NCI-H2171 treated with DMSO at 0.1 percent for 48 hours (cell line): Measurements from ENCODE around the gene GNG13.
"Not testable (repeated sequence)": the region's sequence is repeated elsewhere in the genome, so short reads cannot be mapped to it uniquely, and the experiment has no call there.

Experiments
- DNase-seq: peaks from one replicate; lab custom pipeline; 2025; lab: John Stamatoyannopoulos, UW

GNG13 gene

DNA sequence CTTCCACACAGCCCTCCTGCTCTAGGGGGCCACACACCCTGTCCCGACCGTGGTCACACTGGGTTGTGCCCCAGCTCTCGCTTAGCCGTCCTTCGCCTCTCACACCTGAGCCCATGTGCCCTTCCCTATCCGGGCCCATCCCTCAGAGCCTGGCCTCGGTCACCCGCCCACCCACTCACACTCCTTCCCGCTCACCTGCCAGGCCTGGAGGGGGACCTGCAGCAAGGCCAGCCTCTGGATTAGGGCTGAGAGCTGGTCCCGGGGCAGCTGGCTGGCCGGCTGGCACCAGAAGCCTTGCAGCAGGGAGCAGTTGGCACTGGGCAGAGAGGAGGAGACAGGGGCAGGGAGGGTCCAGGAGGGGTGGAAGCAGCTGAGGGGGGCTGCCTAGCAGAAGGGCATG, 22.1 kb downstream of the GNG13 start:
- no peak for DNase-seq

DNA sequence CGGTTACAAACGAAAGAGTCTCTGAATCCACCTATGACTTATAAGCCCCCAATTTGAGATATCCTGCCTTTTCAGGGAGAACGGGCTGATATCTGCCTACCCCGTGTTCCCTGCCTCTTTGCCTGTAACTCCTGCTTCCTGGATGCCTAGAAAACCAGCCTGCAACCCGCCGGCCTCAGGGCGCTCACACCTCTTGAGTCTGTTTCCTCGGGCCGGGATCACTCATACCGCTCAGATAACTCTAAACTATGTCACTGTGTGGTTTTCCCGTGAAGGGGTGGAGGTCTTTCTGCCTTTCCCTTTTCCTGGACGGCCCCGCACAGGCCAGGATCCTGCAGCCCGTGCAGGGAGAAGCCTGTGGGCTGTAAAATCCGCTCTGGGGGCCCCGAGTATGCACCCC, 22.7 kb downstream of the GNG13 start:
- DNase-seq, result no peak

DNA sequence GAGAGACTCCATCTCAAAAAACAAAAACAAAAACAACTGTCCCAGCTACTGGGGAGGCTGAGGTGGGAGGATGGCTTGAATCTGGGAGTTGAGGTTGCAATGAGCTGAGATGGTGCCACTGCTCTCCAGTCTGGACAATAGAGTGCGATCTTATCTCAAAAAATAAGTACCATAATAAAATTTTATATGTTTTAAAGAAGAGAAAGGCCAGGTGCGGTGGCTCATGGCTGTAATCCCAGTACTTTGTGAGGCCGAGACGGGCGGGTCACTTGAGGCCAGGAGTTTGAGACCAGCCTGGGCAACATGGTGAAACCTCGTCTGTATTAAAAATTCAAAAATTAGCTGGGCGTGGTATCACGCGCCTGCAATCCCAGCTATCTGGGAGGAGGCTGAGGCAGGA, 23.7 kb downstream of the GNG13 start:
- DNase-seq, result no peak

DNA sequence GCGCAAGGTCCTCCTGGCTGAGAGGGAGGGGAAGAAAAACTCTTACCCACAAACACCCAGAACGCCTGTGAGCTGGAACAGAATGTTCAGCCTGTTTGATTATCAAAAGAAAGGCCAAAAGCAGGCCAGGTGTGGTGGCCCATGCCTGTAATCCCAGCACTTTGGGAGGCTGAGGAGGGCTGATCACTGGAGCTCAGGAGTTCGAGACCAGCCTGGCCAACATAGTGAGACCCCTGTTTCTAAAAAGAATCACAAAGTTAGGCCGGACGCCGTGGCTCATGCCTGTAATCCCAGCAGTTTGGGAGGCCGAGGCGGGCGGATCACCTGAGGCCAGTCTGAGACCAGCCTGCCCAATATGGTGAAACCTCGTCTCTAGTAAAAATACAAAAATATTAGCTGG, 24.2 kb downstream of the GNG13 start:
- not testable (repeated sequence) for DNase-seq

DNA sequence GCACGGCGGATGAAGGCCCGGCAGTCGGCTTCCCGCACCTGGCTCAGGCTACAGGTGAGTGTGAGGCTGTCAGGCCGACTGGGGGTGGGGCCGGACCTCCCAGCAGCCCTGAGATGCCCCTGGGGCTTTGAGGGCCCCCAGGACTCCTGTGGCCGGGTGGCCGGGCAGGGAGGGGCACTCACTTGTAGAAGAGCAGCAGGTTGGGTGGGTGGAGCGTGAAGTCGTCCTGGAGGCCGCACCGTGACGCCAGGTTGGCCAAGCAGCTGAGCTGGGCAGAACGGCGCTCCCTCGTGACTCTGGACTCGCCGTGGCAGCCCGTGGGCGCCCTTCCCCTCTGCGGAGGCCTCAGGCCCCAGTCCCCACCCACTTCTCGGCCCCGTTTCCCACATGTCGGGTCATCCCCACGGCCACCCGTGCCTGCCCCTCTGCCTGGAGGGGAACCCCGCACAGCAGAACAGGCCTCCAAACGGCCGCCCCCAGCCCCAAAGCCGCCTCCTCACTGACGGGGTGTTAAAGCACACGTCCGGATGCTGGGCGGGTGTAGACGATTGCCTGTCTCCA, 25.2 kb downstream of the GNG13 start:
- DNase-seq, result no peak

DNA sequence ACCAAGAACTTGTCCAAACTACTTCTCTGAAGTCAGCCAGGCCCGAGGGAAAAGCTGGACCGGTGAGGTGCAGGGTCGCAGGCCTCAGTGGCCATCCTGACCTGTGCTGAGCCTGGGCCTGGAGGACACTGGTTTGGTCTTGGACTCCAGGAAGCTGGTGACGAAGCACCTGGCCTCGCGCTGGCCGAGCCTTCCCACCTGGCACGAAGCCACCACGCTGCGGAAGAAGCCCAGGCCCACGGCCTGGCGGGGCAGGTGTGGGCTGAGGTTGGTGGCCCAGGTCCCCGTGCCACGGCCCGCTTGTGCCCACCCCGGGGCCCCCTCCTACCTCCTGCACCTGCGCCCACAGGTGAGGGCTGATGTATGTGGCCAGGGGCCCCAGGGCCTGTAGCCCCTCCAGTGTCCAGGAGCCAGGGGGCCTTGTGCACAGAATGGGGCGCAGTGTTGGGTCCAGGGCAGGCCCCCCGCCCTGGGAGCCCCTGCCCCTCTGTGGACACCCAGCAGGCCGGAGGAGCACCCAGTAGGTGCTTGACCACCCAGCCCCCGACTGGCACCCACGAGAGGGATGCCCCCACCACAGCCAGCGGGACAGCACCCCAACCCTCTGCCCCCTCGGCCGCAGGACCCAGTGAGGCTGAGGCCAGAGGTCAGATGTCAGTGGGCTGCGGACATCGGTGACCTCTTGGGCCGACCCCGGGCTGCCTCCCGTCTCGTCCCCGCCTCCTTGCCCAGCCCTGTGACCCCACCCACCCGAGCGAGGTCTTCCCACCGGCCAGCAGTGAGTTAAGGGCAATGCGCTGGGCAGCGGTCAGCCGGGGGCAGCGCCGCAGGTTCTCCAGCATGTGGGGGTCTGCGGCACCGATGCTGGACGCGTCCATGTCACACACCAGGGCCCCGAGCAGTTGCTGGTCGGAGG, 26.2 kb downstream of the GNG13 start:
- no peak for DNase-seq

DNA sequence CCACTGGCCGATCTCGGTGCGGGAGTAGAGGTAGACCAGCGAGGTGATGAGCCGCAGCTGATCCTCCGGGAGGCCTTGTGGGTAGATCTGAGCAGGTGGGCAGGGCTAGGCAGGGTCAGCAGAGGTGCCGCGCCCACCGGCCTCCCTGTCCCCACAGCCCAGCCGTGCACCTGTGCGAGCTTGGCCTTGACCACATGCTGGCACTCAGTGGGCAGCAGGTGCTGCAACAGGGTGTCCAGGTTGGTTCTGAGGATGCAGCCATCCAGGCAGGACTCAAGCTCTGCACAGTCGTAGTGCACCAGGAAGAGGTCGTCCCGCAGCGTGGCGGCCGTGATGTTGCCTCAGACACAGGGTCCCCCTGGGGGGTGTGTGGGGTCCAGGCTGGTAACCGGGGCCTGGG, 27.6 kb downstream of the GNG13 start:
- no peak for DNase-seq

GRCh38 chr16:770411-770810, 30.1 kb downstream of the GNG13 start:
- no peak for DNase-seq

DNA sequence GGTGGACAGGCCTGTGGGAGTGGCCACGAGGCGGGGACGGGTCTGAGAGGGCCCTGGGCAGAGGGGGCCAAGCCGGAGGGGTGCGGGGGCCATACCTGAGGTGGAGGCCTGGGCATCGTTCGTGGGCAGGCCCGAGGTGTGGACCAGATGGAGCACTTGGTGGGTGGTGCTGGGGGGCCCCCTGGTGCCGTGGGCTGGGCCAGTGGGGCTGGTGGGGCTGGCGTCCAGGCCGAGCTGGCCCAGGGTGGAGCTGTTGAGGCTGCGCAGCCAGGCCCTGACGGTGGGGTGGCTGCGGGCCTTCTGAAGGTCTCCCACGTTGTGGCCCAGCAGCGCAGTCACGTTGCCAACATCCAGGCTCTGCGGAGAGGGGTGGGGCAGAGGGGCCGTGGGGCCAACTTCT, 30.6 kb downstream of the GNG13 start:
- no peak for DNase-seq

DNA sequence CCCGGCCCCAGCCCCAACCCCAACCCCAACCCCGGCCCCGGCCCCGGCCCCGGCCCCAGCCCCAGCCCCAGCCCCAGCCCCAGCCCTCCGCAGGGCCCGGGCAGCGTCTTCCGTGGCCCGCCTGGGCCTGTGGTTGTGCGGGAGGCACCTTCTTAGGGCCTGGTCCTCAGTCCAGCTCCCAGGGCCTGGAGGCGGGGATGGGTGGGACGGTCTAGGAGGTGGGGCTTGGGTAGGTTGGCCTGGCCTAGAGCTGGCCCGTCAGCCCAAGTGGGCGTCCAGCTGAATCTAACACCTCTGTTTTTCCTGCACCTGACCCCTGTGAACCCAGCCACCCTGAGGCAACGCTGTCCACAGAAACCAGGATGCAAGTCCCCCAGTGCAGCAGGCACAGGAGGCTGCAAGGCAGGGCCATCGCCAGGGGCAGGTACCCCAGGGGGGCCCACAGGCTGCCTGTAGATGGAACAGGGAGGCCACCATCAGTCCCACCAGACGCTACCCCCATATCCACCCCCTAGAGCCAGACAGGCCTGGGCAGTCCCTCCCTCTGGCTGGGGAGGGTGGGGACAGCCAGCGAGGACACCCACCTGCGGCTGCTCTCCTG, 31.2 kb downstream of the GNG13 start:
- no peak for DNase-seq

DNA sequence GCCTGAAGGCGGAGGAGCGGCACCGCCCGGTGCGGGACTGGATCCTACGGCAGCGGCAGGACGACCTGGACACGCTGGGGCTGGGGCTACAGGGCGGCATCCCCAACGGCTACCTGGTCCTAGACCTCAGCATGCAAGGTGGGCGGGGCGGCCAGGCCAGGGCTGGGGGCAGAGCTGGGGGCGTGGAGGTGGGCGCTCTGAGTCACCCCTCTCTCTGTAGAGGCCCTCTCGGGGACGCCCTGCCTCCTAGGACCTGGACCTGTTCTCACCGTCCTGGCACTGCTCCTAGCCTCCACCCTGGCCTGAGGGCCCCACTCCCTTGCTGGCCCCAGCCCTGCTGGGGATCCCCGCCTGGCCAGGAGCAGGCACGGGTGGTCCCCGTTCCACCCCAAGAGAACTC, 32.1 kb downstream of the GNG13 start:
- no peak for DNase-seq

GRCh38 chr16:767743-768235, 32.7 kb downstream of the GNG13 start:
- no peak for DNase-seq

GRCh38 chr16:766820-767640, 33.5 kb downstream of the GNG13 start:
- no peak for DNase-seq

DNA sequence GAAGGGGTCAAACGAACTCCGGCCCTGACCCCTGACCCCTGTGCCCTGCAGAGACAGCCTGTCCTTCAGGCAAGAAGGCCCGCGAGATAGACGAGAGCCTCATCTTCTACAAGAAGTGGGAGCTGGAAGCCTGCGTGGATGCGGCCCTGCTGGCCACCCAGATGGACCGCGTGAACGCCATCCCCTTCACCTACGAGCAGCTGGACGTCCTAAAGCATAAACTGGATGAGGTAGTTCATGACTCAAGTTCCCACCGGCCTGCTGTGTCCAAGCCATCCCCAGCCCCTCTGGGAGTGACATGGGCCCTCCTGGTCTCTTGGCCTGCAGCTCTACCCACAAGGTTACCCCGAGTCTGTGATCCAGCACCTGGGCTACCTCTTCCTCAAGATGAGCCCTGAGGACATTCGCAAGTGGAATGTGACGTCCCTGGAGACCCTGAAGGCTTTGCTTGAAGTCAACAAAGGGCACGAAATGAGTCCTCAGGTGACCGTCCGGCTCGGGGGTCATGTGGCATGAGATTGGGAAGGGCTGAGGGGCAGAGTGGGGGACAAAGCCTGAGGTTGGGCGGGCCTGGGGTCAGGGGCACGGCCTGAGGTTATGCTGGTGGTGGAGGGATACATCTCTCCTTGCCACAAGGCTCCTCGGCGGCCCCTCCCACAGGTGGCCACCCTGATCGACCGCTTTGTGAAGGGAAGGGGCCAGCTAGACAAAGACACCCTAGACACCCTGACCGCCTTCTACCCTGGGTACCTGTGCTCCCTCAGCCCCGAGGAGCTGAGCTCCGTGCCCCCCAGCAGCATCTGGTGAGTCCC, 34.3 kb downstream of the GNG13 start:
- DNase-seq, result no peak

DNA sequence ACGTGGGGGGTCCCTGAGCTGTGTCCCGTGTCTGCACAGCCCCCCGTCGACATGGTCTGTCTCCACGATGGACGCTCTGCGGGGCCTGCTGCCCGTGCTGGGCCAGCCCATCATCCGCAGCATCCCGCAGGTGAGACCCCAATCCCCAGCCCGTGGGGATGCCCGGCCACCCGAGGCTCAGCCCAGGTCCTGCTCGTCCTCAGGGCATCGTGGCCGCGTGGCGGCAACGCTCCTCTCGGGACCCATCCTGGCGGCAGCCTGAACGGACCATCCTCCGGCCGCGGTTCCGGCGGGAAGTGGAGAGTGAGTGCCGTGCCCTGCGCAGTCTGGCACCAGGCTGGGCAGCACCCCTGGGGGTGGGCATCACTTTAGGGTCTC, 35.1 kb downstream of the GNG13 start:
- no peak for DNase-seq

DNA sequence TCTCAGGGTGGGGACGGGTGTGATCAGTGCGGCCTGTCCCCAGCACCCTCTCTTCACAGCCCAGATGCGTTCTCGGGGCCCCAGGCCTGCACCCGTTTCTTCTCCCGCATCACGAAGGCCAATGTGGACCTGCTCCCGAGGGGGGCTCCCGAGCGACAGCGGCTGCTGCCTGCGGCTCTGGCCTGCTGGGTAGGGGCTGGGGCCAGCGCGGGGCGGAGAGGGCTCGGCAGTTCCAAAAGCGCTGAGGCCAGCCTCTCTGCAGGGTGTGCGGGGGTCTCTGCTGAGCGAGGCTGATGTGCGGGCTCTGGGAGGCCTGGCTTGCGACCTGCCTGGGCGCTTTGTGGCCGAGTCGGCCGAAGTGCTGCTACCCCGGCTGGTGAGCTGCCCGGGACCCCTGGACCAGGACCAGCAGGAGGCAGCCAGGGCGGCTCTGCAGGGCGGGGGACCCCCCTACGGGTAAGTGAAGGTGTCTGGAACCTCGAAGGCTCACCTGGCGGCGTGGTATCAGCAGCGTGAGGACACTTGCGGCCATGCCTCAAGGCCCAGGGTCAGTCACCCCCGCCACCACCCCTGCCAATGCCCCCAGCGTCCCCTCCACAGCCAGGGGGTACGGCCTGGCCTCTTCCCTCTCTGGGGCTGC, 35.6 kb downstream of the GNG13 start:
- no peak for DNase-seq

GRCh38 chr16:764184-764750, 36.3 kb downstream of the GNG13 start:
- DNase-seq, result no peak

- DNase-seq, result no peak
These were observed 37.0 kb downstream of the GNG13 start for GRCh38 chr16:763369-764183.

GRCh38 chr16:762595-763268, 37.8 kb downstream of the GNG13 start:
- no peak for DNase-seq
